ENCODE results near the gene PPP1R37.

DNA sequence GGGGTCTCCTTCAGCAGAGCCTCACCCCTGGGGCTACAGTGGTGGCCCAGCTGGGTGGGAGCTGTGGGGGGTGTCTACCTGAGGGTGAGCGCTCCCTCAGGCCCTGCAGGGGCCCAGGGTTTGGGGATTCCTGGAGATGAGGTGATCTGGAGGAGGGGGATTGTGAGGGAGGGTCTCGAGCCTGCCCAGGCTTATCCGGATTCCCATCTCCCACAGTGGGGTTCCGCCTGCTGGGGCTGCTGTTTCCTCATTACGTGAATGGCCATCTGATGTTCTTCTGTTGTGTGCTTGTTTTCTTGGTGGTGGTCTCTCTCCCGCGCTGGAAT is 4.4 kb downstream of the PPP1R37 start:
- TF ChIP-seq EZH2 (IDR thresholded peaks at IDR 0.05; ENCODE audit: borderline replicate concordance) (no peak), EZH2phosphoT487 (IDR thresholded peaks at IDR 0.05; ENCODE audit: low read depth, severe bottlenecking, unreplicated experiment) (no peak)
- TF ChIP-seq, protein P1, sequence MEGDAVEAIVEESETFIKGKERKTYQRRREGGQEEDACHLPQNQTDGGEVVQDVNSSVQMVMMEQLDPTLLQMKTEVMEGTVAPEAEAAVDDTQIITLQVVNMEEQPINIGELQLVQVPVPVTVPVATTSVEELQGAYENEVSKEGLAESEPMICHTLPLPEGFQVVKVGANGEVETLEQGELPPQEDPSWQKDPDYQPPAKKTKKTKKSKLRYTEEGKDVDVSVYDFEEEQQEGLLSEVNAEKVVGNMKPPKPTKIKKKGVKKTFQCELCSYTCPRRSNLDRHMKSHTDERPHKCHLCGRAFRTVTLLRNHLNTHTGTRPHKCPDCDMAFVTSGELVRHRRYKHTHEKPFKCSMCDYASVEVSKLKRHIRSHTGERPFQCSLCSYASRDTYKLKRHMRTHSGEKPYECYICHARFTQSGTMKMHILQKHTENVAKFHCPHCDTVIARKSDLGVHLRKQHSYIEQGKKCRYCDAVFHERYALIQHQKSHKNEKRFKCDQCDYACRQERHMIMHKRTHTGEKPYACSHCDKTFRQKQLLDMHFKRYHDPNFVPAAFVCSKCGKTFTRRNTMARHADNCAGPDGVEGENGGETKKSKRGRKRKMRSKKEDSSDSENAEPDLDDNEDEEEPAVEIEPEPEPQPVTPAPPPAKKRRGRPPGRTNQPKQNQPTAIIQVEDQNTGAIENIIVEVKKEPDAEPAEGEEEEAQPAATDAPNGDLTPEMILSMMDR (IDR thresholded peaks at IDR 0.05; ENCODE audit: poor library complexity), result no peak
